CD4-positive, alpha-beta T cell (primary cell): ENCODE data around the gene VAMP3. TPM values are rescaled to one million over a fixed set of nuclear protein-coding genes. Genes with fewer than 3 reads are reported as not detected.

ENCODE experiments used
- ATAC-seq: fragments of 200-7000 bp; cut with Tn5 transposase; one replicate; pipeline ENCODE4 v1.10.0; 2022; ENCODE audit warnings: mild to moderate bottlenecking; ENCODE audit not compliant: poor library complexity
- CTCF ChIA-PET: fragments of 350-600 bp; sonication (Branson Sonifier 250); formaldehyde crosslinking; loops from one replicate; lab custom pipeline; 2021; ENCODE audit warnings: antibody characterized with exemption, inconsistent platforms; lab: Charles Lee
- POLR2A ChIA-PET: fragments of 350-600 bp; sonication (Branson Sonifier 250); formaldehyde crosslinking; loops from one replicate; lab custom pipeline; 2021; ENCODE audit warnings: antibody characterized with exemption, inconsistent platforms; lab: Charles Lee
- DNase-seq, 14 experiments: peaks; one replicate each; pipeline ENCODE4 v3.0.0-alpha.2; 2013 to 2020; ENCODE audit warnings: mixed read lengths in 2 of 14
- H3K27ac ChIP-seq, 2 donors: one replicate each; pipeline versions ENCODE4 v1.5.1 to v1.7.0; 2013; ENCODE audit warnings: low read length in 2 of 2, low read depth in 1 of 2, mild to moderate bottlenecking in 1 of 2
- H3K27me3 ChIP-seq, 2 experiments: 1 replicate in 1 of 2; 2 replicates in 1 of 2; pipeline versions ENCODE4 v1.6.1 to v1.7.0; 2013; ENCODE audit warnings: low read length in 2 of 2, control low read depth in 1 of 2, mild to moderate bottlenecking in 1 of 2, moderate library complexity in 1 of 2; ENCODE audit not compliant: insufficient read depth in 2 of 2, control insufficient read depth in 1 of 2
- H3K36me3 ChIP-seq: one replicate; pipeline ENCODE4 v1.6.1; 2013; ENCODE audit warnings: low read length, control low read depth; ENCODE audit not compliant: insufficient read depth
- H3K4me1 ChIP-seq: one replicate; pipeline ENCODE4 v1.6.1; 2013; ENCODE audit warnings: low read length, control low read depth; ENCODE audit not compliant: insufficient read depth
- H3K4me3 ChIP-seq: one replicate; pipeline ENCODE4 v1.5.1; 2013; ENCODE audit warnings: mild to moderate bottlenecking, low read length, moderate library complexity
- H3K9me3 ChIP-seq, 2 experiments: 1 replicate in 1 of 2; 2 replicates in 1 of 2; pipeline versions ENCODE4 v1.6.1 to v1.7.0; 2013; ENCODE audit warnings: low read length in 2 of 2, mild to moderate bottlenecking in 2 of 2, control low read depth in 1 of 2, moderate library complexity in 1 of 2; ENCODE audit not compliant: control insufficient read depth in 1 of 2, insufficient read depth in 1 of 2
- H3K27ac Mint-ChIP-seq: one replicate; pipeline ENCODE4 v1.8.0; 2020; ENCODE audit warnings: mixed read lengths
- H3K27me3 Mint-ChIP-seq: one replicate; pipeline ENCODE4 v1.8.0; 2021; ENCODE audit warnings: mixed read lengths
- H3K36me3 Mint-ChIP-seq: one replicate; pipeline ENCODE4 v1.8.0; 2021; ENCODE audit warnings: low read depth, mixed read lengths
- H3K4me1 Mint-ChIP-seq: one replicate; pipeline ENCODE4 v1.8.0; 2021; ENCODE audit warnings: low read depth, mixed read lengths
- H3K4me3 Mint-ChIP-seq: one replicate; pipeline ENCODE4 v1.8.0; 2020; ENCODE audit warnings: mild to moderate bottlenecking, mixed read lengths
- H3K9me3 Mint-ChIP-seq: one replicate; pipeline ENCODE4 v1.8.0; 2020; ENCODE audit warnings: mixed read lengths
- CTCF ChIP-seq: fragments of 200-600 bp; IDR thresholded peaks from one replicate; pipeline ENCODE4 v1.8.0; 2022; ENCODE audit warnings: antibody characterized with exemption, mild to moderate bottlenecking
- intact Hi-C, 2 experiments: fragments of 100-400 bp; cut with DNase I in 1 of 2; cut with micrococcal nuclease in 1 of 2; formaldehyde crosslinking; loops; one replicate each; pipeline versions ENCODE4 v1.15.1 to v1.9.0; 2023 to 2025; cut with DNase I, micrococcal nuclease
- total RNA-seq, 174 experiments: library from RNA in 2 of 174; stranded (reverse) in 2 of 174; gene quantifications; one replicate each; pipeline ENCODE4 v1.2.3 and lab custom pipeline; 2021 to 2026

VAMP3 gene
- total RNA-seq, 2 experiments from 2014 or later: 76.9 to 87.7 TPM

GRCh38 chr1:7824701-7825100 lies 53.6 kb downstream of the VAMP3 start:
- peaks cover 67% of the 10 kb centered on the region for H3K36me3 Mint-ChIP-seq
- ChIA-PET POLR2A (no interaction called here), CTCF (no interaction called here)
- no peak for ATAC-seq
- Histone ChIP-seq H3K4me3 (no peak overlapping the region), H3K27me3 (no peaks in the 10 kb centered on the region), H3K4me1 (no peaks in the 10 kb centered on the region), H3K9me3 (no peaks in the 10 kb centered on the region), H3K27ac (no peak overlapping the region), H3K36me3 (peaks cover 10% of the 10 kb centered on the region)
- H3K4me3 Mint-ChIP-seq: no peak overlapping the region
- no peak for DNase-seq
- no peaks in the 10 kb centered on the region for H3K4me1 Mint-ChIP-seq
- intact Hi-C loops: no loop called here
- no peaks in the 10 kb centered on the region for H3K9me3 Mint-ChIP-seq
- H3K27me3 Mint-ChIP-seq: no peaks in the 10 kb centered on the region
- H3K27ac Mint-ChIP-seq: no peak overlapping the region
- no peak for TF ChIP-seq CTCF

DNA sequence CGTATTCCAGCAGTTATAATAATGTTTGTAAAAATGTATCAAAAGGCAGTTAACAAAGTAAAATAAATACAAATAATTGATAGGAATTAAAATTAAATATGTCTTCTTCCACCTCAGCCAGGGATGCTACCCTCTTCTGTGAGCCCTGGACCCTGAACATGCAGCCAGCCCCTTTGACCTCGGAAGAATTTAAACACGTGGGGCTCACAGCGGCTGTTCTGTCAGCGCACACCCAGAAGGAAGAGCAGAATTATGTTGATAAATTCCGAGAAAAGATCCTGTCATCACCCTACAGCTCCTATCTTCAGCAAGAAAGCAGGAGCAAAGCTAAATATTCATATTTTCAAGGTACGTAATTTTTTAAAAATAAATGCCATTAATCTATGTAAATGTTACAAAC lies 55.3 kb downstream of the VAMP3 start:
- Histone ChIP-seq H3K4me3 (peak overlapping the region; percentile 66), H3K9me3 (no peaks in the 10 kb centered on the region), H3K27ac (no peak overlapping the region), H3K36me3 (peaks cover 5% of the 10 kb centered on the region), H3K4me1 (no peaks in the 10 kb centered on the region), H3K27me3 (no peaks in the 10 kb centered on the region)
- Mint-ChIP-seq H3K4me1 (no peaks in the 10 kb centered on the region), H3K9me3 (no peaks in the 10 kb centered on the region), H3K36me3 (peaks cover 62% of the 10 kb centered on the region), H3K27me3 (no peaks in the 10 kb centered on the region), H3K4me3 (no peak overlapping the region), H3K27ac (no peak overlapping the region)
- POLR2A ChIA-PET: interaction anchor here (1.0 kb wide), 1 partner anchor 135 kb away, joined by 3 read pairs; the partner anchor contains the start of gene PARK7
- intact Hi-C loops: no loop called here
- ATAC-seq: no peak
- no peak for TF ChIP-seq CTCF
- DNase-seq: no peak
- CTCF ChIA-PET: no interaction called here

DNA sequence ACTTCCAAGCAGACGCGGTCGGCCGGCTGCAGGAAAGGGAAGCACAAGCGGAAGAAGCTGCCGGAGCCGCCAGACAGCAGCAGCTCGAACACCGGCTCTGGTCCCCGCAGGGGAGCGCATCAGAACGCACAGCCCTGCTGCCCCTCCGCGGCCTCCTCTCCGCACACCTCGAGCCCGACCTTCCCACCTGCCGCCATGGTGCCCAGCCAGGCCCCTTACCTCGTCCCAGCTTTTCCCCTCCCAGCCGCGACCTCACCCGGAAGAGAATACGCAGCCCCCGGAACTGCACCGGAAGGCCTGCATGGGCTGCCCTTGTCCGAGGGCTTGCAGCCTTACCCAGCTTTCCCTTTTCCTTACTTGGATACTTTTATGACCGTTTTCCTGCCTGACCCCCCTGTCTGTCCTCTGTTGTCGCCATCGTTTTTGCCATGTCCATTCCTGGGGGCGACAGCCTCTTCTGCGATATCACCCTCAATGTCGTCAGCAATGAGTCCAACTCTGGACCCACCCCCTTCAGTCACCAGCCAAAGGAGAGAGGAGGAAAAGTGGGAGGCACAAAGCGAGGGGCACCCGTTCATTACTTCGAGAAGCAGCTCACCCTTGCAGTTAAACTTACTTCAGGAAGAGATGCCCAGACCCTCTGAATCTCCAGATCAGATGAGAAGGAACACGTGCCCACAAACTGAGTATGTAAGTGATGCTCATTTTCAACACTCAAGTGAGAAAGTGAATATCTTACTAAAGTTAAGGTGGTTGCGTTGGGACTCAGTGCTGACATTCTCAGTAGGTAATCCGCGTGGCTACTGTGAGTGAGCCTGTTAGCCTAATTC lies 56.2 kb downstream of the VAMP3 start:
- DNase-seq (peak; percentile 5 to 66 (median 22)), ATAC-seq (peak; percentile 43)
- Histone ChIP-seq H3K4me3 (peak overlapping the region; percentile 66), H3K27ac (peak overlapping the region in 1 of 2 donors; percentile 59), H3K4me1 (no peaks in the 10 kb centered on the region), H3K27me3 (no peaks in the 10 kb centered on the region), H3K36me3 (peaks cover 5% of the 10 kb centered on the region), H3K9me3 (no peaks in the 10 kb centered on the region)
- Mint-ChIP-seq H3K4me1 (no peaks in the 10 kb centered on the region), H3K9me3 (no peaks in the 10 kb centered on the region), H3K27ac (peak overlapping the region; percentile 81), H3K36me3 (peaks cover 55% of the 10 kb centered on the region), H3K4me3 (peak overlapping the region; percentile 88), H3K27me3 (no peaks in the 10 kb centered on the region)
- intact Hi-C loops: no loop called here
- no peak for TF ChIP-seq CTCF
- CTCF ChIA-PET: no interaction called here
- POLR2A ChIA-PET: interaction anchor here (1.0 kb wide), 1 partner anchor 134 kb away, joined by 3 read pairs; the partner anchor contains the start of gene PARK7

Other genes with a start within 250 kb of the VAMP3 start
- 10 to 100 TPM; 10.1 to 11.4 TPM for gene PER3, start 13.0 kb downstream of the VAMP3 start, total RNA-seq
- not detected for gene UTS2, start 81.8 kb downstream of the VAMP3 start, total RNA-seq
- under 1 TPM; 0.52 to 0.84 TPM for gene TNFRSF9, start 169.5 kb downstream of the VAMP3 start, total RNA-seq
- 10 to 100 TPM; 57.7 to 62.4 TPM for gene PARK7, start 190.4 kb downstream of the VAMP3 start, total RNA-seq